Hepatocyte (in vitro differentiated cells): Measurements from ENCODE around the gene CAPN8. TPM values are rescaled to one million over a fixed set of nuclear protein-coding genes. Genes with fewer than 3 reads are reported as not detected.

Source experiments
- DNase-seq: peaks from one replicate; pipeline ENCODE4 v3.0.0-alpha.2; 2016; ENCODE audit warnings: low spot score
- H2AFZ ChIP-seq: fragments of 200-600 bp; sonication (generic); 2 replicates; pipeline ENCODE4 v1.6.0; 2016; ENCODE audit warnings: antibody characterized with exemption, mild to moderate bottlenecking
- H3K27ac ChIP-seq: fragments of 200-600 bp; sonication (generic); 2 replicates; pipeline ENCODE4 v1.5.1; 2016; ENCODE audit warnings: mild to moderate bottlenecking
- H3K27me3 ChIP-seq: fragments of 200-600 bp; sonication (generic); 2 replicates; pipeline ENCODE4 v1.6.1; 2016
- H3K36me3 ChIP-seq: fragments of 200-600 bp; sonication (generic); replicated peaks from 2 replicates; pipeline ENCODE4 v1.5.1; 2016; ENCODE audit warnings: low read depth; ENCODE audit not compliant: insufficient read depth
- H3K4me1 ChIP-seq: fragments of 200-600 bp; sonication (generic); 2 replicates; pipeline ENCODE4 v1.5.1; 2016; ENCODE audit warnings: mild to moderate bottlenecking, moderate library complexity; ENCODE audit not compliant: insufficient read depth
- H3K4me2 ChIP-seq: fragments of 200-600 bp; sonication (generic); 2 replicates; pipeline ENCODE4 v1.6.0; 2016
- H3K4me3 ChIP-seq: fragments of 200-600 bp; sonication (generic); 2 replicates; pipeline ENCODE4 v1.5.1; 2016; ENCODE audit warnings: mild to moderate bottlenecking
- H3K79me2 ChIP-seq: fragments of 200-600 bp; sonication (generic); 2 replicates; pipeline ENCODE4 v1.6.0; 2017; ENCODE audit warnings: mild to moderate bottlenecking
- H3K9me2 ChIP-seq: fragments of 200-600 bp; sonication (generic); replicated peaks from 2 replicates; pipeline ENCODE4 v1.6.0; 2017; ENCODE audit warnings: mild to moderate bottlenecking; ENCODE audit not compliant: insufficient read depth
- H3K9me3 ChIP-seq: fragments of 200-600 bp; sonication (generic); 2 replicates; pipeline ENCODE4 v1.5.1; 2016; ENCODE audit warnings: low read depth, mild to moderate bottlenecking
- H4K20me1 ChIP-seq: fragments of 200-600 bp; sonication (generic); 2 replicates; pipeline ENCODE4 v1.6.0; 2016; ENCODE audit warnings: mild to moderate bottlenecking; ENCODE audit not compliant: insufficient read depth, poor library complexity, severe bottlenecking
- EZH2 ChIP-seq: fragments of 200-600 bp; sonication (generic); IDR thresholded peaks from 2 replicates; pipeline ENCODE4 v1.6.1; 2016; ENCODE audit warnings: antibody characterized with exemption, mild to moderate bottlenecking, borderline replicate concordance
- EZH2phosphoT487 ChIP-seq: fragments of 200-600 bp; sonication (generic); IDR thresholded peaks from one replicate; pipeline ENCODE4 v1.6.1; 2018; ENCODE audit warnings: antibody characterized with exemption, mild to moderate bottlenecking, low read depth, moderate library complexity; ENCODE audit not compliant: unreplicated experiment, severe bottlenecking
- WGBS: methylation state at CpG from one replicate; pipeline ENCODE4 v1.1.6; 2016; ENCODE audit warnings: low lambda C conversion rate; ENCODE audit errors: missing lambda C conversion rate; 5-methylcytosine and 5-hydroxymethylcytosine counted together
- polyA plus RNA-seq: library from polyadenylated mRNA; unstranded; fragments of >200 nt; fragmentation: Nextera tagmentation; extraction: Ambion mirVana; gene quantifications from 2 replicates; pipeline ENCODE4 v1.2.1, GENCODE V29; 2016
- total RNA-seq: library from RNA; depleted of rRNA; stranded (reverse); fragments of >200 nt; gene quantifications from 2 replicates; pipeline ENCODE4 v1.2.3, GENCODE V29; 2014
- TF ChIP-seq, protein P1 (sequence below): fragments of 200-600 bp; sonication (generic); IDR thresholded peaks from 2 replicates; pipeline ENCODE4 v1.5.1; 2016; ENCODE audit warnings: antibody characterized with exemption, mild to moderate bottlenecking; ENCODE audit not compliant: poor library complexity

Gene CAPN8
- total and polyA plus RNA-seq, 2 experiments from 2014 or later, result 16.4 to 18.0 TPM

GRCh38 chr1:223691121-223691520 is 25.6 kb upstream of the CAPN8 start:
- Histone ChIP-seq H3K4me1 (no peaks in the 10 kb centered on the region), H3K4me2 (no peak overlapping the region), H4K20me1 (no peaks in the 10 kb centered on the region), H3K36me3 (no peaks in the 10 kb centered on the region), H3K79me2 (no peaks in the 10 kb centered on the region), H3K9me2 (no peaks in the 10 kb centered on the region), H2AFZ (no peak overlapping the region), H3K9me3 (no peaks in the 10 kb centered on the region), H3K4me3 (no peak overlapping the region), H3K27me3 (no peaks in the 10 kb centered on the region), H3K27ac (no peak overlapping the region)
- no peak for DNase-seq
- TF ChIP-seq, protein P1, sequence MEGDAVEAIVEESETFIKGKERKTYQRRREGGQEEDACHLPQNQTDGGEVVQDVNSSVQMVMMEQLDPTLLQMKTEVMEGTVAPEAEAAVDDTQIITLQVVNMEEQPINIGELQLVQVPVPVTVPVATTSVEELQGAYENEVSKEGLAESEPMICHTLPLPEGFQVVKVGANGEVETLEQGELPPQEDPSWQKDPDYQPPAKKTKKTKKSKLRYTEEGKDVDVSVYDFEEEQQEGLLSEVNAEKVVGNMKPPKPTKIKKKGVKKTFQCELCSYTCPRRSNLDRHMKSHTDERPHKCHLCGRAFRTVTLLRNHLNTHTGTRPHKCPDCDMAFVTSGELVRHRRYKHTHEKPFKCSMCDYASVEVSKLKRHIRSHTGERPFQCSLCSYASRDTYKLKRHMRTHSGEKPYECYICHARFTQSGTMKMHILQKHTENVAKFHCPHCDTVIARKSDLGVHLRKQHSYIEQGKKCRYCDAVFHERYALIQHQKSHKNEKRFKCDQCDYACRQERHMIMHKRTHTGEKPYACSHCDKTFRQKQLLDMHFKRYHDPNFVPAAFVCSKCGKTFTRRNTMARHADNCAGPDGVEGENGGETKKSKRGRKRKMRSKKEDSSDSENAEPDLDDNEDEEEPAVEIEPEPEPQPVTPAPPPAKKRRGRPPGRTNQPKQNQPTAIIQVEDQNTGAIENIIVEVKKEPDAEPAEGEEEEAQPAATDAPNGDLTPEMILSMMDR, result no peak
- no peak for TF ChIP-seq EZH2phosphoT487
- TF ChIP-seq EZH2, result no peak
- 64% methylated on average over 4 of the region's 4 CpGs for WGBS

GRCh38 chr1:223684488-223684792 is 18.9 kb upstream of the CAPN8 start:
- H4K20me1 ChIP-seq, result no peaks in the 10 kb centered on the region
- TF ChIP-seq, protein P1, result no peak
- TF ChIP-seq EZH2phosphoT487, result no peak
- no peak for TF ChIP-seq EZH2
- no peak overlapping the region for H2AFZ ChIP-seq
- H3K27me3 ChIP-seq, result no peaks in the 10 kb centered on the region
- no peak overlapping the region for H3K27ac ChIP-seq
- H3K36me3 ChIP-seq, result no peaks in the 10 kb centered on the region
- no peaks in the 10 kb centered on the region for H3K9me3 ChIP-seq
- no peaks in the 10 kb centered on the region for H3K4me1 ChIP-seq
- WGBS, result 63% methylated on average over 3 of the region's 3 CpGs
- DNase-seq, result no peak
- H3K4me2 ChIP-seq, result no peak overlapping the region
- no peaks in the 10 kb centered on the region for H3K79me2 ChIP-seq
- H3K9me2 ChIP-seq, result no peaks in the 10 kb centered on the region
- no peak overlapping the region for H3K4me3 ChIP-seq

DNA sequence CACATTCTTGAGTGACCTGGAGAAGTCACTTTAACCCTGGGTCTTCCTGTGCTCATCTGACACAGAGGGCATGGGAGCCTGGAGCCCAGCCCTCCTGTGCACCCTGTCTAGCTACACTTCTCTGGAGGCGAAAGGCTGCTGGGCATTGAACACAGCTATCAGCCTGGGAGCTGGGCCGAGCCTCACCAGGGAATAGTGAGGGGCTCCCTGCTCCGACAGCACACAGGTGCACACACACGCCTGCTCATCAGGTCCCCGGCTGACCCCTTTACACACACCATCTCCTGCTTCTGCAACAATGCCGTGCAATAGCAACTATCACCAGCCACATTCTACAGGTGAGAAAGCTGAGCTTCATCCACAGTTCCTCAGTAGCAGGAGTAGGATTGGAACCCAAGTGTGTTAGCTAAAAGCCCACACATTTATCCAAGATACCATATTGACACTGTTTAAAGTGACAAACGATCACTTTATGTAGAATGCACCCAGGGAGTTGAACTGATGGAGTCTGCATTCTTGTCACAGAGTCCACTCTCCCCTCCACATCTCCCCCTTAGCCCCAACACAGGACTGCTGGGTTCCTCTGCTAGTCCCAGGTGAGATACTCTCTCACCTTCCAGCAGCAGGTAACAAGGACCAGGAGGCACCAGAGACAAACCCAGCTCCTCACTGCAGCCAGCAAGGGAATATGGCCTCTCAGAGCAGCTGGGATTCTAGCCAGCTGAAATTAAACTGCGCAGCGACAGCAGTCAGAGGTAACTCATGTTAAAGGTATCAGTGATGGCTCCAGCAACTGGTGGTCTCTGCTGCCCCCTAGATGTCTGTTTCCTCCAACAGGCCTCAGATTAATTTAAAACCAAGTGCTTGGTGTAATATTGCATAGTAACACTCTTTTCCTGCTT is 18.3 kb upstream of the CAPN8 start:
- no peak overlapping the region for H3K4me2 ChIP-seq
- H3K9me3 ChIP-seq, result no peaks in the 10 kb centered on the region
- H3K4me3 ChIP-seq, result no peak overlapping the region
- H3K9me2 ChIP-seq, result no peaks in the 10 kb centered on the region
- no peaks in the 10 kb centered on the region for H4K20me1 ChIP-seq
- no peaks in the 10 kb centered on the region for H3K36me3 ChIP-seq
- H3K27ac ChIP-seq, result no peak overlapping the region
- 64% methylated on average over 9 of the region's 9 CpGs for WGBS
- TF ChIP-seq EZH2 (no peak), EZH2phosphoT487 (no peak)
- TF ChIP-seq, protein P1, result peak; percentile 85
- H3K79me2 ChIP-seq, result no peaks in the 10 kb centered on the region
- DNase-seq, result peak; percentile 85
- H2AFZ ChIP-seq, result no peak overlapping the region
- H3K27me3 ChIP-seq, result no peaks in the 10 kb centered on the region
- no peaks in the 10 kb centered on the region for H3K4me1 ChIP-seq
